Measurements from ENCODE around the gene MMP24.

Gene MMP24

GRCh38 chr20:35235881-35236280, 9.4 kb downstream of the MMP24 start:
- Histone ChIP-seq H2BK12ac (ENCODE audit: low read length) (no peak overlapping the region), H4K8ac (ENCODE audit: low read depth, low read length) (no peak overlapping the region), H2BK120ac (ENCODE audit: low read depth, low read length) (no peak overlapping the region), H3K14ac (ENCODE audit: low read length) (peak overlapping the region; percentile 41), H3K27me3 (ENCODE audit: control insufficient read depth in 3 of 3, insufficient read depth in 3 of 3, low read depth in 1 of 3, low read length in 3 of 3) (peaks cover 0 to 10% (median 0%) of the 10 kb centered on the region in 3 experiments), H3K27ac (replicated peaks; ENCODE audit: low read length) (no peak overlapping the region), H3K23ac (ENCODE audit: low read depth, low read length, poor library complexity) (no peak overlapping the region), H3K9ac (ENCODE audit: low read depth, low read length, poor library complexity) (no peak overlapping the region), H2BK5ac (ENCODE audit: low read length) (no peak overlapping the region), H3K4ac (ENCODE audit: low read length) (no peak overlapping the region), H3K18ac (ENCODE audit: low read length) (no peak overlapping the region), H3K4me1 (ENCODE audit: control insufficient read depth in 2 of 2, insufficient read depth in 1 of 2, low read depth in 1 of 2, low read length in 2 of 2) (no peaks in the 10 kb centered on the region), H3K36me3 (replicated peaks in 1 of 2; ENCODE audit: control insufficient read depth in 2 of 2, insufficient read depth in 2 of 2, low read length in 2 of 2) (no peaks in the 10 kb centered on the region), H3K9me3 (replicated peaks in 1 of 2; ENCODE audit: control insufficient read depth in 2 of 2, insufficient read depth in 1 of 2, low read depth in 1 of 2, low read length in 2 of 2) (no peaks in the 10 kb centered on the region), H3K4me2 (ENCODE audit: insufficient read depth, low read length, poor library complexity, severe bottlenecking) (no peak overlapping the region), H2BK15ac (ENCODE audit: low read length) (no peak overlapping the region), H4K91ac (ENCODE audit: low read depth, low read length, poor library complexity) (no peak overlapping the region), H3K4me3 (ENCODE audit: low read length in 2 of 2) (no peak overlapping the region), H2AFZ (ENCODE audit: low read length) (no peak overlapping the region), H3K79me1 (ENCODE audit: low read depth, low read length) (no peaks in the 10 kb centered on the region), H2AK5ac (ENCODE audit: low read depth, low read length) (no peak overlapping the region)
- WGBS, 2 donors (ENCODE audit: extremely low coverage in 2 of 2, insufficient read length in 2 of 2, insufficient replicate concordance in 1 of 2): no CpG with 5 or more reads among the region's 6 CpGs
- no peak for DNase-seq (ENCODE audit: low spot score)

- Histone ChIP-seq H2BK15ac (ENCODE audit: low read length) (no peak overlapping the region), H2AK5ac (ENCODE audit: low read depth, low read length) (no peak overlapping the region), H4K8ac (ENCODE audit: low read depth, low read length) (no peak overlapping the region), H3K27ac (replicated peaks; ENCODE audit: low read length) (no peak overlapping the region), H3K9ac (ENCODE audit: low read depth, low read length, poor library complexity) (no peak overlapping the region), H3K27me3 (ENCODE audit: control insufficient read depth in 3 of 3, insufficient read depth in 3 of 3, low read depth in 1 of 3, low read length in 3 of 3) (peaks cover 0 to 10% (median 0%) of the 10 kb centered on the region in 3 experiments), H3K4me3 (ENCODE audit: low read length in 2 of 2) (no peak overlapping the region), H3K9me3 (replicated peaks in 1 of 2; ENCODE audit: control insufficient read depth in 2 of 2, insufficient read depth in 1 of 2, low read depth in 1 of 2, low read length in 2 of 2) (no peaks in the 10 kb centered on the region), H3K4me2 (ENCODE audit: insufficient read depth, low read length, poor library complexity, severe bottlenecking) (no peak overlapping the region), H4K91ac (ENCODE audit: low read depth, low read length, poor library complexity) (no peak overlapping the region), H2BK5ac (ENCODE audit: low read length) (no peak overlapping the region), H2AFZ (ENCODE audit: low read length) (no peak overlapping the region), H3K23ac (ENCODE audit: low read depth, low read length, poor library complexity) (no peak overlapping the region), H3K4ac (ENCODE audit: low read length) (no peak overlapping the region), H3K18ac (ENCODE audit: low read length) (no peak overlapping the region), H3K14ac (ENCODE audit: low read length) (no peak overlapping the region), H2BK12ac (ENCODE audit: low read length) (no peak overlapping the region), H3K4me1 (ENCODE audit: control insufficient read depth in 2 of 2, insufficient read depth in 1 of 2, low read depth in 1 of 2, low read length in 2 of 2) (no peaks in the 10 kb centered on the region), H3K36me3 (replicated peaks in 1 of 2; ENCODE audit: control insufficient read depth in 2 of 2, insufficient read depth in 2 of 2, low read length in 2 of 2) (no peaks in the 10 kb centered on the region), H2BK120ac (ENCODE audit: low read depth, low read length) (no peak overlapping the region), H3K79me1 (ENCODE audit: low read depth, low read length) (no peaks in the 10 kb centered on the region)
- no peak for DNase-seq (ENCODE audit: low spot score)
Measured at GRCh38 chr20:35237486-35237885, 11.0 kb downstream of the MMP24 start.

- Histone ChIP-seq H2BK120ac (ENCODE audit: low read depth, low read length) (no peak overlapping the region), H4K91ac (ENCODE audit: low read depth, low read length, poor library complexity) (no peak overlapping the region), H3K9me3 (replicated peaks in 1 of 2; ENCODE audit: control insufficient read depth in 2 of 2, insufficient read depth in 1 of 2, low read depth in 1 of 2, low read length in 2 of 2) (no peaks in the 10 kb centered on the region), H3K4me2 (ENCODE audit: insufficient read depth, low read length, poor library complexity, severe bottlenecking) (no peak overlapping the region), H3K27me3 (ENCODE audit: control insufficient read depth in 3 of 3, insufficient read depth in 3 of 3, low read depth in 1 of 3, low read length in 3 of 3) (peaks cover 0 to 8% (median 0%) of the 10 kb centered on the region in 3 experiments), H3K14ac (ENCODE audit: low read length) (no peak overlapping the region), H2AK5ac (ENCODE audit: low read depth, low read length) (no peak overlapping the region), H3K4me3 (ENCODE audit: low read length in 2 of 2) (no peak overlapping the region), H3K23ac (ENCODE audit: low read depth, low read length, poor library complexity) (no peak overlapping the region), H3K4me1 (ENCODE audit: control insufficient read depth in 2 of 2, insufficient read depth in 1 of 2, low read depth in 1 of 2, low read length in 2 of 2) (no peaks in the 10 kb centered on the region), H3K9ac (ENCODE audit: low read depth, low read length, poor library complexity) (no peak overlapping the region), H2AFZ (ENCODE audit: low read length) (no peak overlapping the region), H2BK5ac (ENCODE audit: low read length) (no peak overlapping the region), H4K8ac (ENCODE audit: low read depth, low read length) (no peak overlapping the region), H2BK15ac (ENCODE audit: low read length) (no peak overlapping the region), H3K4ac (ENCODE audit: low read length) (no peak overlapping the region), H3K27ac (replicated peaks; ENCODE audit: low read length) (no peak overlapping the region), H2BK12ac (ENCODE audit: low read length) (no peak overlapping the region), H3K79me1 (ENCODE audit: low read depth, low read length) (no peaks in the 10 kb centered on the region), H3K18ac (ENCODE audit: low read length) (no peak overlapping the region), H3K36me3 (replicated peaks in 1 of 2; ENCODE audit: control insufficient read depth in 2 of 2, insufficient read depth in 2 of 2, low read length in 2 of 2) (no peaks in the 10 kb centered on the region)
- no CpG with 5 or more reads among the region's 4 CpGs for WGBS, 2 donors (ENCODE audit: extremely low coverage in 2 of 2, insufficient read length in 2 of 2, insufficient replicate concordance in 1 of 2)
- DNase-seq (ENCODE audit: low spot score): no peak
Measured at GRCh38 chr20:35238170-35238569, 11.7 kb downstream of the MMP24 start.

- no peaks in the 10 kb centered on the region for H3K9me3 ChIP-seq (replicated peaks in 1 of 2; ENCODE audit: control insufficient read depth in 2 of 2, insufficient read depth in 1 of 2, low read depth in 1 of 2, low read length in 2 of 2)
- no peak overlapping the region for H3K27ac ChIP-seq (replicated peaks; ENCODE audit: low read length)
- H2BK15ac ChIP-seq (ENCODE audit: low read length): no peak overlapping the region
- H3K9ac ChIP-seq (ENCODE audit: low read depth, low read length, poor library complexity): no peak overlapping the region
- peaks cover 0 to 8% (median 0%) of the 10 kb centered on the region in 3 experiments for H3K27me3 ChIP-seq (ENCODE audit: control insufficient read depth in 3 of 3, insufficient read depth in 3 of 3, low read depth in 1 of 3, low read length in 3 of 3)
- no peak overlapping the region for H4K91ac ChIP-seq (ENCODE audit: low read depth, low read length, poor library complexity)
- H2AK5ac ChIP-seq (ENCODE audit: low read depth, low read length): no peak overlapping the region
- no peaks in the 10 kb centered on the region for H3K36me3 ChIP-seq (replicated peaks in 1 of 2; ENCODE audit: control insufficient read depth in 2 of 2, insufficient read depth in 2 of 2, low read length in 2 of 2)
- no peak overlapping the region for H2BK5ac ChIP-seq (ENCODE audit: low read length)
- no CpG with 5 or more reads among the region's 5 CpGs for WGBS, 2 donors (ENCODE audit: extremely low coverage in 2 of 2, insufficient read length in 2 of 2, insufficient replicate concordance in 1 of 2)
- H2BK12ac ChIP-seq (ENCODE audit: low read length): no peak overlapping the region
- H3K4me2 ChIP-seq (ENCODE audit: insufficient read depth, low read length, poor library complexity, severe bottlenecking): no peak overlapping the region
- H2BK120ac ChIP-seq (ENCODE audit: low read depth, low read length): no peak overlapping the region
- H3K4me3 ChIP-seq (ENCODE audit: low read length in 2 of 2): no peak overlapping the region
- H3K4ac ChIP-seq (ENCODE audit: low read length): no peak overlapping the region
- DNase-seq (ENCODE audit: low spot score): no peak
- H3K4me1 ChIP-seq (ENCODE audit: control insufficient read depth in 2 of 2, insufficient read depth in 1 of 2, low read depth in 1 of 2, low read length in 2 of 2): no peaks in the 10 kb centered on the region
- H3K18ac ChIP-seq (ENCODE audit: low read length): no peak overlapping the region
- no peaks in the 10 kb centered on the region for H3K79me1 ChIP-seq (ENCODE audit: low read depth, low read length)
- H2AFZ ChIP-seq (ENCODE audit: low read length): no peak overlapping the region
- H3K23ac ChIP-seq (ENCODE audit: low read depth, low read length, poor library complexity): no peak overlapping the region
- H3K14ac ChIP-seq (ENCODE audit: low read length): no peak overlapping the region
- no peak overlapping the region for H4K8ac ChIP-seq (ENCODE audit: low read depth, low read length)
Measured at GRCh38 chr20:35238735-35239134, 12.2 kb downstream of the MMP24 start.
